GM12875 (cell line): ENCODE measurements around the gene SAMD4A.

ENCODE experiments used
- H3K4me3 ChIP-seq: one replicate; pipeline ENCODE4 v1.5.1; 2011; ENCODE audit warnings: low read depth, low read length, control low read depth
- TF ChIP-seq, protein P1 (sequence below): IDR thresholded peaks from 2 replicates; pipeline ENCODE4 v1.5.1; 2011; ENCODE audit warnings: low read depth, mild to moderate bottlenecking, control low read depth, inconsistent platforms, low read length, moderate library complexity, borderline replicate concordance; ENCODE audit not compliant: insufficient read depth

Gene SAMD4A

DNA sequence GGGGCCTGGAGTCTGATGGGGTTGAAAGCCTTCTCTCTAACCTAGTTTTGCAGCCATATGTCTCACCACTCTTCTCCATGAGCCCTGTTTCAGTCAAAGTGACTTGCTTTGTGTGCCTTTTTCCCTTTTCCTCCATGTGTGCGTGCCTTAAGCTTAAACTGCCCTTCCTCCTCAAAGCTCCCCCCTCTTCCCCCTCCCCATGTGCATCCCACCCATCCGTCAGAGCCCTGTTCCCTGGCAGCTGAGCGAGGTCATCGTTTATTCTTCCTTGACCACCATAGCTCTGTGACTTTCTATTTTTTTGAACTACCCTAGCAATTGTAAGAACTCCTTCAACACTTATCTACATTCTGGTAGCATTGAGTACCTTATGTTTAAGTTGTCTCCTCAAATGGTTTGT lies 24.9 kb downstream of the SAMD4A start:
- no peak overlapping the region for H3K4me3 ChIP-seq
- TF ChIP-seq, protein P1, sequence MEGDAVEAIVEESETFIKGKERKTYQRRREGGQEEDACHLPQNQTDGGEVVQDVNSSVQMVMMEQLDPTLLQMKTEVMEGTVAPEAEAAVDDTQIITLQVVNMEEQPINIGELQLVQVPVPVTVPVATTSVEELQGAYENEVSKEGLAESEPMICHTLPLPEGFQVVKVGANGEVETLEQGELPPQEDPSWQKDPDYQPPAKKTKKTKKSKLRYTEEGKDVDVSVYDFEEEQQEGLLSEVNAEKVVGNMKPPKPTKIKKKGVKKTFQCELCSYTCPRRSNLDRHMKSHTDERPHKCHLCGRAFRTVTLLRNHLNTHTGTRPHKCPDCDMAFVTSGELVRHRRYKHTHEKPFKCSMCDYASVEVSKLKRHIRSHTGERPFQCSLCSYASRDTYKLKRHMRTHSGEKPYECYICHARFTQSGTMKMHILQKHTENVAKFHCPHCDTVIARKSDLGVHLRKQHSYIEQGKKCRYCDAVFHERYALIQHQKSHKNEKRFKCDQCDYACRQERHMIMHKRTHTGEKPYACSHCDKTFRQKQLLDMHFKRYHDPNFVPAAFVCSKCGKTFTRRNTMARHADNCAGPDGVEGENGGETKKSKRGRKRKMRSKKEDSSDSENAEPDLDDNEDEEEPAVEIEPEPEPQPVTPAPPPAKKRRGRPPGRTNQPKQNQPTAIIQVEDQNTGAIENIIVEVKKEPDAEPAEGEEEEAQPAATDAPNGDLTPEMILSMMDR = no peak

DNA sequence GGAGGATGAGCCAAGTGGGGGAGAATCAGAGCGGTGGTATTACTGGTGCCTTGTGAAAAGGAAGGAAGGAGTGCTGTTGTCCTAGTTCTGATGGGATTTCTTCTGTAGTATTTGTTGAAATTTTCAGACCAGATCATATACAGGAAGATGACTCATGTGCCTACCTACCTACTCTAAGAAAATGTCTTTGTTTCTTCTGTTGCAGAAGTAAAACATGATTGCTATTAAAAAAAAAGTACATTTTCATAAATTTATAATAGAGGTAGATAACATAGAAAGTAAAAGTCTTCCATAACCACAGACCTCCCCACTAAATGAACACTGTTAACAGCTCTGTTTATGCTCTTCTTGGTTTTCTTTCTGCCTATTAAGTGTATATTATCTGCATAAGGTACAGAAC lies 26.9 kb downstream of the SAMD4A start:
- TF ChIP-seq, protein P1 = no peak
- no peak overlapping the region for H3K4me3 ChIP-seq

DNA sequence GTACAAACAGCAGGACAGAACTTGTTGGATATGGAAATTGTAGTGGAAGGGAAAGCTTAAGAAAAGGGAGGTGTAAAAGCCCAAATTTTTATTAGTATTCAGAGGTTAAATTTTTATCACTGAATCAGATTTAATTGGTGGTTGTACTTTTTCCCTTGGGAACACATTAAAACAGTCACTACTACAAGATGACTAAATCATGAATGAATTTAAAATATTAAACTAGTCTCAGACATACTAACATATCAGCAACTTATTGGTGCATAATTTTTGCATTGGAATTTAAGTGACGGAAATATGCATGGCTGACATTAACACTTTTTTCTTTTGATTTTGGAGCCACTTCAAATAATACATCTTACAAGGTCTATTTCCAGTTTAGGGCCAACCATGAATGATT lies 27.6 kb downstream of the SAMD4A start:
- H3K4me3 ChIP-seq = no peak overlapping the region
- TF ChIP-seq, protein P1 = no peak

DNA sequence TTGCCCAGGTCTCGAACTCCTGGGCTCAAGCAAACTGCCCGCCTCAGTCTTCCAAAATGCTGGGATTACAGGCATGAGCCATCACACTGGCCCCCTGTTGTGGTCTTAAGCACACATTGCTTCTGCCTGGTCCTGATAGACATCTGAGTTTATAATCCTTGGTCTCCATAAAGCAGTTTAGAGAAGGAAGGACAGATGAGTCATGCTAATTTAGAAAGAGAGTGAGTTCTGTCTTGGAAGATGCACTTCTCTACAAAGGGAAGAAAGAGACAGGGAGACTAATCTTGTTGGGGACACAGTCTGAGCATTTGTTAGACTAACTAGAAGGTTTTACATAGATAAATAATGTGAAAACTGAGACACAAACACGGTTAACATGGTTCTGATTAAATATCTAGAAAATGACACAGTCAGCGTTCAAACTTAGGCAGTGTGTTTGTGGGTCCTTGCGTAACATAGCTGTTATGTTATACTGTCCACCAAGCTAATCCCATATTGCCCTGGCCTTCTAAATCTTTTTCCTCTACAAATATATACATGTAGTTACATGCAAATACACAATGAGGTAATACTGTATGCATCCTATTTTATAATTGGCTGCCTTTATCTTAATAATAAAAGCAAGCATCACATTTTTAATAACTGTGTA lies 31.0 kb downstream of the SAMD4A start:
- TF ChIP-seq, protein P1 = no peak
- no peak overlapping the region for H3K4me3 ChIP-seq

DNA sequence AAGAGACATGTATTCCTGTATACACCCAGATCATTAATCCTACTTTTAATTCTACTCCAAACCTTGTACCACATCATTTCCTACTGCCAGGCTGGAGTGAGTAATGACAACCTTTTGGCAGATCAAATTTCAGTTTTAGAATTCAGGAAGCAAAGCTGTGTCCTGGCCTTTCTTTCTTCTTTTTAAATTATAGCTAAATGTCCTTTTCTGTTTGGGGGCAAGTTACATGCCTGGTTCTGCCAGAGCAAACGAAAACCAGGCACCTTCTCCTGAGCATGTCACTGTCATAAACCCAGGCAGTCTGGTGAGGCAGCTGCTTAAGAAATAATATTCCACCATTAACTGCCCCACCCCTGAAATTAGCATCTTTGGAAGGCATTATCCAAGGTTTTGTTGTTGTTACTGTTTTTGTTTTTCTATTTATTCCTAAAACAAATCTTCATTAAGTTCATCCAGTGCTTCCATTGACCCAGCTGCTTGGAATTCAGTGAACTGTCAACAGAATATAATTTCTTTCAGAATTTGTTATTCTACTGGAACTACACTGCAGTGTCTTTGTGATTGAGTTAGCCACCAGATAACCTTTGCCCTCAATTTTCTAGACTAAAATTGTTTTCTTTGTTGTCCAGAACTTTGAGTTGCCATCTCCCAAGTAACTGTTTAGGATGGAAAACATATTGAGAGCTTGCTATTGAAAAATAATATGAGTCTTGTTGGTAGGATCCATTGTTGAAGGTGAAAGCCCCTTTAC lies 33.2 kb downstream of the SAMD4A start:
- TF ChIP-seq, protein P1 = no peak
- no peak overlapping the region for H3K4me3 ChIP-seq

DNA sequence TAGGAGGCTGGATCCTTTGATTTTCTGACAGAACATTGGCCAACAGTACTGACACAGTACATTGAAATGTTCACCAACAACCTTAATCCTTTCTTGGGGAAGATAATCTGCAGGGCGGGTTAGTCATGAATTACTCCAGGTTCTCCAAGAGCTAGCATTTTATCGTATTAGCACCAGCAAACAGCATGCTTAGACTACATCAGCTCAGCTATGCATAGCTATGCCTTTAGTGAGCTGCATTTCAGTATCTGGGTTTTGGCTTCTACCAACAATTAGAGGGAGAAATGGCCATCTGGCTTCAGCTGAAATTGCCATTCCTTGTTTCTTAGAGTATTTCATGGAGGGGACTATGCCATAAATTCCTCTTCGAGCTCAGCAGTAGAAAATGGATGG lies 33.8 kb downstream of the SAMD4A start:
- TF ChIP-seq, protein P1 = no peak
- no peak overlapping the region for H3K4me3 ChIP-seq

DNA sequence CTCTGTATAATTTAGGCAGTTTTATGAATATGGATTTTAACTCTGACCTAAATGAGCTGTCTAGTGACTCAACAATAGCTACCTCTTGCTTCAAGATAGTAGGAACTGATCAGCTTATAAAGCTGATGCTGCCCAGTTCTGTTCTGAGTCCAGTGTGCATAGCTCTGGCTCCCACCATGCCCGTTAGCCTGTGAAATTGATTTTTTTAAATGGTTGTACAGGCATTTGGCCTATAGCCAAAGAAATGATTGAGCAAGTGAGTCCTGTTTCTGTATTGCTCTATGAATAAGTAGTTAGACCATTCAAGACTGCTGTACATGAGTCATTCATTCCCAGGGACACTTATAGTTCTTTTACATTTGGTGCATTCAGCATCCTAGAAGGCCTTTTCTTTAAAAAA lies 36.4 kb downstream of the SAMD4A start:
- TF ChIP-seq, protein P1 = no peak
- no peak overlapping the region for H3K4me3 ChIP-seq
